ENCODE measurements around the gene ITGA3.

DNA sequence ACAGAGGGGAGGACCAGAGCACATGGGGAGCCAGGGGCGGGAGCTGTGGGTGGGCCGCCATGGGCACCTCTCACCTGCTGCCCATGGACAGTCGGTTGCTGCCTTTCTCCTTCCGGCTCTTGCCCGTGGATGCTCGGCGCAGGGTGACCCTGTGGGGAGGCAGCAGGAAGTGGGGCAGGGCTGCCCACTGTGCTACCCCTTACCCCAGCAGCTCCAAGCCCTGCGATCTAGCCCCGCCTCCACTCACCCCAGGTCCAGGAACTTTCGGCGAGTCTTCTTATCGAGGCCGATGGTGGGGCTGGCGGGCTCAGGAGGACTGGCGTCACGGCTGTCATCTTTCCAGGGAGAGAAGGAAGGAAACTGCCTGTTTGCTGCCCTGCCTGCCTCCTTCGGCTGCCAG lies 59.8 kb downstream of the ITGA3 start:
- TF ChIP-seq, protein P1, sequence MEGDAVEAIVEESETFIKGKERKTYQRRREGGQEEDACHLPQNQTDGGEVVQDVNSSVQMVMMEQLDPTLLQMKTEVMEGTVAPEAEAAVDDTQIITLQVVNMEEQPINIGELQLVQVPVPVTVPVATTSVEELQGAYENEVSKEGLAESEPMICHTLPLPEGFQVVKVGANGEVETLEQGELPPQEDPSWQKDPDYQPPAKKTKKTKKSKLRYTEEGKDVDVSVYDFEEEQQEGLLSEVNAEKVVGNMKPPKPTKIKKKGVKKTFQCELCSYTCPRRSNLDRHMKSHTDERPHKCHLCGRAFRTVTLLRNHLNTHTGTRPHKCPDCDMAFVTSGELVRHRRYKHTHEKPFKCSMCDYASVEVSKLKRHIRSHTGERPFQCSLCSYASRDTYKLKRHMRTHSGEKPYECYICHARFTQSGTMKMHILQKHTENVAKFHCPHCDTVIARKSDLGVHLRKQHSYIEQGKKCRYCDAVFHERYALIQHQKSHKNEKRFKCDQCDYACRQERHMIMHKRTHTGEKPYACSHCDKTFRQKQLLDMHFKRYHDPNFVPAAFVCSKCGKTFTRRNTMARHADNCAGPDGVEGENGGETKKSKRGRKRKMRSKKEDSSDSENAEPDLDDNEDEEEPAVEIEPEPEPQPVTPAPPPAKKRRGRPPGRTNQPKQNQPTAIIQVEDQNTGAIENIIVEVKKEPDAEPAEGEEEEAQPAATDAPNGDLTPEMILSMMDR (IDR thresholded peaks at IDR 0.05; ENCODE audit: borderline replicate concordance, extremely low read depth, low read length, poor library complexity, severe bottlenecking) = no peak
- no peak for TF ChIP-seq EZH2 (IDR thresholded peaks at IDR 0.05; ENCODE audit: borderline replicate concordance, low read depth, low read length, severe bottlenecking)

All from DND-41 (cell line).